ENCODE data around the gene PTGDS.

PTGDS gene

DNA sequence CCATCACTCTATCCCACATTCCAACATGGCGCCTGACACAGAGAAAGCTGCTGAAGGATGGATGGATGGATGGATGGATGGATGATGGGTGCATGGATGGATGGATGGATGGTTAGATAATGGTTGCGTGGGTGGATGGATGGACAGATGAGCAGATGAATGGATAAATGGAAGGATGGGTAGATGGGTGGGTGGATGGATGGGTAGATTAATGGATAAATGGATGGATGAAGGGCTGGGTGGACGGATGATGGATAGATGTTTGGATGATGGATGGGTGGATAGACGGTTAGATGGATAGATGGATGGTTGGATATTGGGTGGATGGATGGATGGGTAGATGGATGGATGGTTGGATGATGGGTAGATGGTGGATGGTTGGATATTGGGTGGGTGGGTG, 20.7 kb upstream of the PTGDS start:
- no peak for DNase-seq (ENCODE audit: extremely low read depth, low read depth)
- TF ChIP-seq, protein P1, sequence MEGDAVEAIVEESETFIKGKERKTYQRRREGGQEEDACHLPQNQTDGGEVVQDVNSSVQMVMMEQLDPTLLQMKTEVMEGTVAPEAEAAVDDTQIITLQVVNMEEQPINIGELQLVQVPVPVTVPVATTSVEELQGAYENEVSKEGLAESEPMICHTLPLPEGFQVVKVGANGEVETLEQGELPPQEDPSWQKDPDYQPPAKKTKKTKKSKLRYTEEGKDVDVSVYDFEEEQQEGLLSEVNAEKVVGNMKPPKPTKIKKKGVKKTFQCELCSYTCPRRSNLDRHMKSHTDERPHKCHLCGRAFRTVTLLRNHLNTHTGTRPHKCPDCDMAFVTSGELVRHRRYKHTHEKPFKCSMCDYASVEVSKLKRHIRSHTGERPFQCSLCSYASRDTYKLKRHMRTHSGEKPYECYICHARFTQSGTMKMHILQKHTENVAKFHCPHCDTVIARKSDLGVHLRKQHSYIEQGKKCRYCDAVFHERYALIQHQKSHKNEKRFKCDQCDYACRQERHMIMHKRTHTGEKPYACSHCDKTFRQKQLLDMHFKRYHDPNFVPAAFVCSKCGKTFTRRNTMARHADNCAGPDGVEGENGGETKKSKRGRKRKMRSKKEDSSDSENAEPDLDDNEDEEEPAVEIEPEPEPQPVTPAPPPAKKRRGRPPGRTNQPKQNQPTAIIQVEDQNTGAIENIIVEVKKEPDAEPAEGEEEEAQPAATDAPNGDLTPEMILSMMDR (IDR thresholded peaks at IDR 0.05; ENCODE audit: low read depth, low read length) = no peak

DNA sequence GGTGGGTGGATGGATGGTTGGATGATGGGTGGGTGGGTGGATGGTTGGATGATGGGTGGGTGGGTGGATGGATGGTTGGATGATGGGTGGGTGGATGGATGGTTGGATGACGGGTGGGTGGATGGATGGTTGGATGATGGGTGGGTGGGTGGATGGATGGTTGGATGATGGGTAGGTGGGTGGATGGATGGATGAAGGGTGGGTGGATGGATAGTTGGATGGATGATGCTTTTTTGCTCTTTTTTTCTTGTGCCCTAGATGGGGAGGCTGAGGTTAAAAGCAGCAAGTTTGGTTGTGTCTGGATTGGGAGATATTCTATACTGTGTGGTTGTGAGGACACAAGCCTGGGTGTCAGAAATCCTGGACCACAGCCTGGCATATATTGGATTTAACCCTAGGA, 19.8 kb upstream of the PTGDS start:
- TF ChIP-seq, protein P1 (IDR thresholded peaks at IDR 0.05; ENCODE audit: low read depth, low read length) = no peak
- no peak for DNase-seq (ENCODE audit: extremely low read depth, low read depth)

DNA sequence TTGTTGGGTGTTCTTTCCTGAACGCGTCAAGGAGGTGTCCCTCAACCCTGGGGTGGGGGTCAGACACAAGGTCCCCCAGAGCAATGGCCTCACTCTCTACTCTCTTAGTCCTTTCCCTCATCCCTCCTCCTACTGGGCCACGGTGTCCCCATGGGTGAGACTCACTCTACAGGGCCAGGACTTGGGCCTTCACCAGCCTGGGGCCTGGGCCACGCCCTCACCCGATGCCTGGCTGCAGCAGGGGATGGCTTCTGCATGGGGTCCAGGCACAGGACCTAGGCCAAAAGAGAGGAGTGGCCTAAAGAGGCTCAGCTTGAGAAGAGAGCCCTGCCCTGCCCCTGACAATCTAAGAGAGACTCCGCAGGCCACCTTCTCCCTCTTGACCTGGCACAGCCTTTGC, 19.4 kb upstream of the PTGDS start:
- DNase-seq (ENCODE audit: extremely low read depth, low read depth) = no peak
- TF ChIP-seq, protein P1 (IDR thresholded peaks at IDR 0.05; ENCODE audit: low read depth, low read length) = no peak

DNA sequence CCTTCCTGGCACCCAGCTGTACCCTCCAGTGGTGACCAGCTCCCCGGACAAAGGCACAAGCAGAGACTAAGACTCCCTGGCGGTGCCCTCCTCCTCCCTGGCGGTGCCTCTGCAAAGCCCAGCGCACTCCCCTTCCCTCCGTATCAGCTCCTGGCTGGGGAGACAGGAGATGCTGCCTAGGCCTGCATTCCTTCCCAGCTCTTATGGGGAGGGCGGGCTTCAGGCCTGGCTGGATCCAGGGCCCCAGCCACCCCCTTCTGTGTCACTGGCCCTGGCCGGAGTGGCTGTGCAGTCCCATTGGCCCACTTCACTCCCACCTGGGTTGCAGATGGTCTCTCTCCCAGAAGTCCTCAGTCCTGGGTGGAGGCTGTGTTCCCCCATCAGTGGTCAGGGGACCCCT, 18.8 kb upstream of the PTGDS start:
- no peak for DNase-seq (ENCODE audit: extremely low read depth, low read depth)
- TF ChIP-seq, protein P1 (IDR thresholded peaks at IDR 0.05; ENCODE audit: low read depth, low read length) = no peak

DNA sequence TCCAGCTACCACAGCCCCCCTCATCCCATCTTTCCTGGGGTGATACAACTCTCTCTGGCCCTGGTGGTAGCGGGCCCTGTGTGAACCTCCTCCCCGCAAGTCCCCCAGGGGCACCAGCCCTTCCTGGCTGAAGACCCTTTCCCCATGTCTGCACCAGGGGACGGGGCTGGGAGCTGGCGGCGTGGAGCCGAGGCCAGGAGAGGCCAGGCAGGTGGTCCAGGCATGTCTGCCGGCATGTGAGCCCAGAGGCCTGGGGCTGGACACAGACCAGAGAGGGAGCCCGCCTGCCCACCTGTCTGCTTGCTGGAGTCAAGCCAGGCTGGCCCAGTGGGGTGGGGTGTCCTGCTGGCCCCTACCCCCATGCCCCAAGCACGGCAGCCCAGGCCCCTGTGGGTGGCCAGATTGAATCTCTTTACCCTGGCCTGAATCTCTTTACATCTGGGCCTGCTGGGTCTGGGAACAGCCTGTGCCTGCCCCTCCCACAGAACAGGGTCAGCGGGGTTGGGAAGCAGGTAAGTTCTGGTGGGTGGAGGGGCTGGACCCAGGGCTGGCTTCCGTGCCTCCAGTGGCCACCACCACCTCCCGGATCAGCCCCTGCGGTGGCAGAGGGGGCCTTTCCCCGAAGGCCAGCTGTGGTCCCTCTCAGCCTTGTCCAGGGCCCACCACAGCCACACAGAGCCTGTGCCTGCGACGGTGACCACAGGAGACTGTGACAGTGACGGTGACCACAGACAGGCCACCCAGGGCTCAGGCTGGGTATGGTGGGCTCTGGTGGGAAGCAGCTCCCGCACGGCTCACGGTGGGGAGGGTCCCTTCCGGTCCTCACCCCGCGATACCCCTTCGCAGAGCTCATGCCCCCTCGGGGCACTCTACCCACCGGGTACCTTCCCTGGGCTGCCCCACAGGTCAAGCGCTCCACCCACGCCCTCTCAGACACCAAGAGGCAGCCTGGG, 18.1 kb upstream of the PTGDS start:
- TF ChIP-seq, protein P1 (IDR thresholded peaks at IDR 0.05; ENCODE audit: low read depth, low read length) = no peak

DNA sequence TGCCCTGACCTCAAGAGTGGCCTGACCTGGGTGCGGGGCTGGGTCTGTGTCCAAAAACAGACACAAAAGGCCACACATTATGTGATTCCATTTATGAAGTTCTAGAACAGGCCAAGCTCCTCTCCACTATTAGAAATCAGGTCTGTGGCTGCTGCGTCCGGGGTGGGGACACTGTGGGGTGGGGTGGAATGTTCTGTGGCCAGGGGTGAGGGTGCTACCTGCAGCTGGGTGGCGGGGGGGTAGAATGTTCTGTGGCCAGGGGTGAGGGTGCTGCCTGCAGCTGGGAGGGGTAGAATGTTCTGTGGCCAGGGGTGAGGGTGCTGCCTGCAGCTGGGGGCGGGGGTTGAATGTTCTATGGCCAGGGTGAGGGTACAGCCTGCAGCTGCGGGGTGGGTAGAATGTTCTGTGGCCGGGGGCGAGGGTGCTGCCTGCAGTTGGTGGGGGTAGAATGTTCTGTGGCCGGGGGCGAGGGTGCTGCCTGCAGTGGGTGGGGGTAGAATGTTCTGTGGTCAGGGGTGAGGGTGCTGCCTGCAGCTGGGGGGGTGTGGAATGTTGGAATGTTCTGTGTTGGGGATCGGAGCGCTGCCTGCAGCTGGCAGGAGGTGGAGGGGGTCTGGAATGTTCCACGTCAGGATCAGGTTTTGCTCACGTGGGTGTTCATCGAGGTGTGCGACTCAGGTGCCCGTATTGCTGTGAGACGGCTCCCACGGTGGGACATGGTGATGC, 16.9 kb upstream of the PTGDS start:
- no peak for DNase-seq (ENCODE audit: extremely low read depth, low read depth)
- TF ChIP-seq, protein P1 (IDR thresholded peaks at IDR 0.05; ENCODE audit: low read depth, low read length) = no peak

More for the DNA sequence above, 18.1 kb upstream of the PTGDS start:
- no peak for DNase-seq (ENCODE audit: extremely low read depth, low read depth)

DNA sequence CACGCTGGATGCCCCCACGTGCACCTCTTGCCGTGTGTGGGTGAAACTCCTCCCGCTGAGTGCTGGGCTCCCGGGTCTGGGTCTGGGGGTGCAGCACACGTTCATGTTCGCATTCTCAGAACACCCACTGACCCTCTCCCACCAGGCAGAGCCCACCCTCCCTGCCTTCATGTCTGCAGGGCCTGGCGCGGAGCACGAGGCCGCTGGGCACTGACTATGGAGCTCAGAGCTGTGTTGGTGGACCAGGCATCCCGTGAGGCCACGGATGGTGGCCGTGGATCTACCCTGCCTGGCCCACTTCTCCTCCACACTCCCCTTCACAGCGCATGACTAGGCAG, 16.4 kb upstream of the PTGDS start:
- TF ChIP-seq, protein P1 (IDR thresholded peaks at IDR 0.05; ENCODE audit: low read depth, low read length) = no peak
- DNase-seq (ENCODE audit: extremely low read depth, low read depth) = no peak
